Activated T-cell treated with anti-CD3 and anti-CD28 coated beads for 48 hours (primary cell): ENCODE data around the gene POFUT1.

Source experiments
- DNase-seq: peaks from one replicate; pipeline ENCODE4 v3.0.0-alpha.2; 2020; ENCODE audit warnings: low read depth

POFUT1 gene

GRCh38 chr20:32281711-32282110 lies 74.0 kb downstream of the POFUT1 start:
- DNase-seq, result no peak

- DNase-seq, result no peak
Observed at GRCh38 chr20:32282461-32282860, 74.8 kb downstream of the POFUT1 start.

GRCh38 chr20:32285082-32285620 lies 77.5 kb downstream of the POFUT1 start:
- no peak for DNase-seq

- peak; percentile 38 for DNase-seq
Observed at GRCh38 chr20:32285621-32286371, 78.1 kb downstream of the POFUT1 start.

GRCh38 chr20:32287231-32287638 lies 79.6 kb downstream of the POFUT1 start:
- no peak for DNase-seq
